ENCODE measurements around the gene OBP2A.

The OBP2A gene

DNA sequence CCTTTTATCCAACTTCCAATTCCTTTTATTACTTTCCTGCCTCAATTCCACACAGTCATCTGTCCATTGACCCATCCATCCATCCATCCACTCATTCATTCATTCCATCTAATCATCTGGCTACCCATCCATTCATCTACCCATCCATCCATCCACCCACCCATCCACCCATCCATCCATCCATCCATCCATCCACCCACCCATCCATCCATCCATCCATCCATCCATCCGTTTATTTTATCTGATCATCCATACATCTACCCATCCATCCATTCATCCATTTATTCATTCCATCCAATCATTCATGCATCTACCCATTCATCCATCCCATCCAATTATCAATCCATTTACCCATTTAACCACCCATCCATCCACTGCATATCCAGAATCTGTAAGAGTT, 27.2 kb downstream of the OBP2A start:
- H3K27ac ChIP-seq: no peak overlapping the region
- H3K9me3 ChIP-seq (ENCODE audit: control insufficient read depth, low read length): no peaks in the 10 kb centered on the region
- H3K79me2 ChIP-seq: no peaks in the 10 kb centered on the region
- no peak overlapping the region for H3K9ac ChIP-seq
- no peaks in the 10 kb centered on the region for H3K27me3 ChIP-seq (ENCODE audit: control insufficient read depth, insufficient read depth, low read length)
- no peak overlapping the region for H2AFZ ChIP-seq
- H3K4me2 ChIP-seq (ENCODE audit: low read length): no peak overlapping the region
- H3K4me3 ChIP-seq (ENCODE audit: low read depth, low read length): no peak overlapping the region
- no peaks in the 10 kb centered on the region for H3K36me3 ChIP-seq (ENCODE audit: control insufficient read depth, insufficient read depth, low read length)
- TF ChIP-seq CTCF (IDR thresholded peaks at IDR 0.05): no peak
- no peaks in the 10 kb centered on the region for H3K4me1 ChIP-seq

GRCh38 chr9:135574331-135574730, 28.4 kb downstream of the OBP2A start:
- Histone ChIP-seq H2AFZ (no peak overlapping the region), H3K4me3 (ENCODE audit: low read depth, low read length) (no peak overlapping the region), H3K9ac (no peak overlapping the region), H3K9me3 (ENCODE audit: control insufficient read depth, low read length) (no peaks in the 10 kb centered on the region), H3K4me2 (ENCODE audit: low read length) (no peak overlapping the region), H3K27ac (no peak overlapping the region), H3K79me2 (no peaks in the 10 kb centered on the region), H3K4me1 (no peaks in the 10 kb centered on the region), H3K36me3 (ENCODE audit: control insufficient read depth, insufficient read depth, low read length) (no peaks in the 10 kb centered on the region), H3K27me3 (ENCODE audit: control insufficient read depth, insufficient read depth, low read length) (no peaks in the 10 kb centered on the region)
- TF ChIP-seq CTCF (IDR thresholded peaks at IDR 0.05): no peak

DNA sequence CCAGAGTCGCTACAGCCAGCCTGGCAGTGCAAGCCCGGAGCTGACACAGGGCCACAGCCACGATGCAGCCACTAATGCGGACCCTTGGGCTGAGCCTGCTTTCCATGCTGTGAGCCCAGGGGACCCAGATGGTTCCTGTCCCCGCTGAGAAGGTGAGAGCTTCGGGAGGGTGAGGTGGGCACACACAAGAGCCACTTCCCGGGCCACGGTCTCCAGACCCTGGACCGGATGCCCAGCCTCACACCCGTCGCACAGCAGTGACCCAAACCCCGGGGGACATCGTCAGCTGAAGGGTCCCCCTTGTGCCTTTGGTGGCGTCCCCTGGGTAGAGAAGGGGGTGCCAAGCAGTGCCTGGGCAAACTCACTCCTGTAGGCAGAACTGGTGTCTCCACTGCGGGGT, 29.0 kb downstream of the OBP2A start:
- Histone ChIP-seq H3K4me1 (no peaks in the 10 kb centered on the region), H3K9me3 (ENCODE audit: control insufficient read depth, low read length) (no peaks in the 10 kb centered on the region), H3K79me2 (no peaks in the 10 kb centered on the region), H3K27me3 (ENCODE audit: control insufficient read depth, insufficient read depth, low read length) (no peaks in the 10 kb centered on the region), H3K4me3 (ENCODE audit: low read depth, low read length) (no peak overlapping the region), H3K36me3 (ENCODE audit: control insufficient read depth, insufficient read depth, low read length) (no peaks in the 10 kb centered on the region), H2AFZ (no peak overlapping the region), H3K4me2 (ENCODE audit: low read length) (no peak overlapping the region), H3K9ac (no peak overlapping the region), H3K27ac (no peak overlapping the region)
- no peak for TF ChIP-seq CTCF (IDR thresholded peaks at IDR 0.05)

GRCh38 chr9:135575995-135576631, 30.2 kb downstream of the OBP2A start:
- Histone ChIP-seq H3K36me3 (ENCODE audit: control insufficient read depth, insufficient read depth, low read length) (no peaks in the 10 kb centered on the region), H3K9ac (no peak overlapping the region), H3K9me3 (ENCODE audit: control insufficient read depth, low read length) (no peaks in the 10 kb centered on the region), H2AFZ (no peak overlapping the region), H3K27ac (no peak overlapping the region), H3K4me2 (ENCODE audit: low read length) (no peak overlapping the region), H3K4me3 (ENCODE audit: low read depth, low read length) (no peak overlapping the region), H3K27me3 (ENCODE audit: control insufficient read depth, insufficient read depth, low read length) (no peaks in the 10 kb centered on the region), H3K79me2 (no peaks in the 10 kb centered on the region), H3K4me1 (no peaks in the 10 kb centered on the region)
- no peak for TF ChIP-seq CTCF (IDR thresholded peaks at IDR 0.05)

DNA sequence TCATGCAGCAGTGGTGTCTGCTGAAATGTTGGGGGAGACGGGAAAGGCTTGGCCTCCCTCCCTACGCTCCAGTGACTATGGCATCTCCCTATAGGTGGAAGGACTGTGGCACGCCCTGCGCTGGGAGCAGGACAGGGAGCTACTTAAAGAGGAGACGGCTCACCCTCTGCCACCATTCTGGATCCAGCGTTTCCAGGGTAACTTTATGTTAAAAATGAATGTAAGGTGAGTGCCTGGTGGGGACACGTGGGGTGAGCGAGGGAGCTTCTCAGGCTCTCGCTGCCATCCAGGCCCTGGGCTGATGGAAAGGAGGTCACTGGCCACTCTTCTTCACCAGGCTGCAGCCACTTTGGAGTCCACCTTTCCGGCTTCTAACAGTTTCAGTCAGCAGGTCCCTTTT, 31.3 kb downstream of the OBP2A start:
- H3K9ac ChIP-seq: no peak overlapping the region
- no peak overlapping the region for H3K4me3 ChIP-seq (ENCODE audit: low read depth, low read length)
- no peak overlapping the region for H3K27ac ChIP-seq
- H3K79me2 ChIP-seq: no peaks in the 10 kb centered on the region
- no peak overlapping the region for H2AFZ ChIP-seq
- no peak overlapping the region for H3K4me2 ChIP-seq (ENCODE audit: low read length)
- no peaks in the 10 kb centered on the region for H3K4me1 ChIP-seq
- H3K9me3 ChIP-seq (ENCODE audit: control insufficient read depth, low read length): no peaks in the 10 kb centered on the region
- no peaks in the 10 kb centered on the region for H3K36me3 ChIP-seq (ENCODE audit: control insufficient read depth, insufficient read depth, low read length)
- TF ChIP-seq CTCF (IDR thresholded peaks at IDR 0.05): no peak
- no peaks in the 10 kb centered on the region for H3K27me3 ChIP-seq (ENCODE audit: control insufficient read depth, insufficient read depth, low read length)
